Ecto neural progenitor cell (in vitro differentiated cells): ENCODE results near the gene FCHSD2.
"Not testable (repeated sequence)": the region's sequence is repeated elsewhere in the genome, so short reads cannot be mapped to it uniquely, and the experiment has no call there.

Experiments
- DNase-seq: peaks from one replicate; pipeline ENCODE4 v3.0.0-alpha.2; 2018; ENCODE audit warnings: low spot score

FCHSD2 gene

DNA sequence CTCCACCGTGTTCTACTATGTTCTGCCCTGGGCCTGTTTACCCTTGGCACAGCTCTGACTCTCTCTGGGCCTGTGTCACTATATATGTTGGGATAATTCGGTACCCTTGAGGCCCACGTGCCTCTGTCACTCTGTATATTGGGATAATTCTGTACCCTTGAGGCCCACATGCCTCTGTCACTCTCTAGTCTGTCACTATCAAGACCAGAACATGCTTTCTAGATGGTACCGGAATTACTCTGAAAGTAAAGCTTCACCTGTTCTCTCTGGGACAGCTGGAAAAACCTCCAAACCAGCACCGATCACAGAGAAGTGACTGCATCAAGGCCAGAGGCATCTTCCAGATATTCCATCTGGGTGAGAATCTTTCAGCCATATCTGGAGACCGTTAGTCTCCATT lies 9.3 kb upstream of the FCHSD2 start:
- no peak for DNase-seq

DNA sequence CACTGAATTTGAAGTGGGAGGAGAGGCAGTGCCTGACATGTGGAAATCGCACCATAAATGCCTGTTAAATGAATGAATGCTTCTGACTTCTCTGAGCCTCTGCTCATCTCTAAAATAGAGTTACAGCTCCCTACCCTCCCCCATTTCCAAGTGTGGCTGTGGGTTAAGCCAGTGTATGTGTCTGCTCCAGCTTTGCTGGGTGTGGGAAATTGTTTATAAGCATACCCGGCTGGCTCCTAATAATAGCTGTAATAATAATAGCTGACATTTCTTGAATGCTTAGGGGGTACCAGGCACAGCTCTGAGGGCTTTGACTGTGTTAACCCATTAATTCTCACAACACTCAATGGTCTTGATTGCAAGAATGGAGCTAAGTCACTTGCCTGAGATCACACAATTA lies 7.0 kb upstream of the FCHSD2 start:
- DNase-seq = no peak

DNA sequence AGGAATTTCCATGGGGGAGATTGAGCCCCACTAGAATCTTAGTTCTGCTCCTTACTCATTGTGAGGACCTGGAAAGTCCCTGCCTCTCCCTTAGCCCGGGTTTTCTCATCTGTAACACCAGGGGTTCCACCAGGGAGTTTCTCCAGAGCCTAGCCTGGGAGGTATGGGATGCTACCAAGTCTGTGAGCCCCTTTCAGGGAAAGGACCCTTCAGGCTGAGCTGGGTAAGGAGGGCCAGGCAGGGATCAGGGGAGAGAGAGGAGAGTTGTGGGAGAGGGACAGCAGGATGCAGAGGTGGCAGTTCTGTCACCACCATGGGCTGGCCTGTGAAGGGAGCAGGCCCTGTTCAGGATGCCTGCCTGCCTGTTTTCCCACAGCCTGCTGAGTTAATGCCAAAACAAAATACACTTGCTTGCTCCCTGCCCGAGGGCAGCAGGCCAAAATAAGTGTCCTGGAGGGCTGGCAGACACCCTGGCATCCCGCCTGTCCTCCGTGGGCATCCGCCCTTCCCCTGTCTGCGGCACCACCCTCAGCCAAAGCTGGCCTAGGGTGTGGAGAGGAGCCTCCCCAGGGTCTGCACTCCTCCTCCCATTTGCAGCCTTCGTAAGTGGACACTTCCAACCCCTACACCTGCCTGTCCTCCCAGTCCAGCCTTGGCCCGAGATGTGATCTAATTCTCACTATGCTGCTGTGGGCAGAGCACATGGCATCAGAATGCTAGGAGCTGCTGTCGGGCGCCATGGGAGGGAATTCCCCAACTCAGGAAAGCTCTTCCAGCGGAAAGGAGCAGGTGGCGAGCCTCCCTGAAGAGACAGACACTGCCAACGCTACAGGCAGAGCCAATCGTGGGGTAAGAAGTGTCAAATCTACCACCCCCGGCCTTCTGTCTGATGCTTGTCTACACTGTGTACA lies 5.9 kb upstream of the FCHSD2 start:
- DNase-seq = no peak

DNA sequence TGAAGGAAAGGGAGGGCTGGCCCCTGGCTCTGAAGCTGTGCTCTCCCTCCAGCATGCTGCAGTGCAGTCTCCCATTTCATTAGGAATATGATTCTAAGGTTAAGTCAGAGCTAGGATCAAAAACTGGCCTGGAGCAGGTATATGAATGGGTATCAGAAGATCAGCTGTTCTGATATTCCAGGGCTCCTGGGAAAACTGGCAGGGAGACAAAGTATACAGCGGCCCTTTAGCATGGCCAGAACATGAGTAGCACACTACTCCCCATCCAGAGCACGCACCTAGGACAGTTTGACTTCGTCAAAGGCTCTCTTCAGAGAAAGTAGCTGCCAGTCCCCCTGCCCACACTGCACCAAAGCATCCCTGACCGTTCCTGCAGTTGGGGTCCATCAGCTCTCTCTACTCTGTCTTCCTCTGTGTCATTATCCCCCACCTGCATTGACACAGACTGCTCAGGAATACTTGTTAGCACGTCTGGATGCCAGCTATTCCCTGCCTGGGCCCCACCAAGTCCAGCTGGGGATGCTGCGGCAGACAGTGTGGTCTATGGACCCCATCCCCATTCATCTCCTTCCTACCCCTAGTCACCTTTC lies 4.0 kb upstream of the FCHSD2 start:
- DNase-seq = no peak

DNA sequence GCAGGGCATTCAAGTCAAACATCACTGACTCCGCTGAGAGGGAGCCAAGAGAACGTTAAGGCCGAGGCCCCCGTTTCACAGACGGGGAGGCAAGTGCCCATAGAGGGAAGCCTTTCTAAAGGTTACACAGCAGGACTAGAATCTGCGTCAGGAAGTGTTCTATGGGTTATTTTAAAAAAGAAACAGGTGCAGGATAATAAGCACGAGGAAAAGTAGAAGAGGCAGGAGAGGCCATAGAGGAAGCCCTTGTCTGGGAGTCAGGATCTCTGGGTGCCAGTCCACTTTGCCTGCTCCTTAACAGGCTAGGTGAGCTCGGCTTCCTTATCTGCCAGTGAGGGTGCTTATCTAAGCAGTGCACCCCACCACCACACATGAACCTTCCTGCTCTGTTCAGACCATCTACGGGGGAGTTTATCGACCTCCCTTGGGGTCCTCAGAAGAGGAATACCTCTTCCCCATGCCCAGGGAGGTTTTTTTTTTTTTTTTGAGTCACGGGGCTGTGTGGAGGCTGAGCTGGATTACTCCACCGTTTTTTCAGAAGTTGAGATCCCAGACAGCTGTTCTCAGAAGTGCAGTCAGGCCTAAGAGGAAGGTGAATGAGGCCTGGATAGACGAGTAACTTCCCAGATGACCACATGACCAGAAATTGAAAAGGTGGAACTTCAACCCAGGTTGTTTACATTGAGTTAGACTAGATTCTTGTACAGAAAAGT lies 1.2 kb upstream of the FCHSD2 start:
- no peak for DNase-seq

DNA sequence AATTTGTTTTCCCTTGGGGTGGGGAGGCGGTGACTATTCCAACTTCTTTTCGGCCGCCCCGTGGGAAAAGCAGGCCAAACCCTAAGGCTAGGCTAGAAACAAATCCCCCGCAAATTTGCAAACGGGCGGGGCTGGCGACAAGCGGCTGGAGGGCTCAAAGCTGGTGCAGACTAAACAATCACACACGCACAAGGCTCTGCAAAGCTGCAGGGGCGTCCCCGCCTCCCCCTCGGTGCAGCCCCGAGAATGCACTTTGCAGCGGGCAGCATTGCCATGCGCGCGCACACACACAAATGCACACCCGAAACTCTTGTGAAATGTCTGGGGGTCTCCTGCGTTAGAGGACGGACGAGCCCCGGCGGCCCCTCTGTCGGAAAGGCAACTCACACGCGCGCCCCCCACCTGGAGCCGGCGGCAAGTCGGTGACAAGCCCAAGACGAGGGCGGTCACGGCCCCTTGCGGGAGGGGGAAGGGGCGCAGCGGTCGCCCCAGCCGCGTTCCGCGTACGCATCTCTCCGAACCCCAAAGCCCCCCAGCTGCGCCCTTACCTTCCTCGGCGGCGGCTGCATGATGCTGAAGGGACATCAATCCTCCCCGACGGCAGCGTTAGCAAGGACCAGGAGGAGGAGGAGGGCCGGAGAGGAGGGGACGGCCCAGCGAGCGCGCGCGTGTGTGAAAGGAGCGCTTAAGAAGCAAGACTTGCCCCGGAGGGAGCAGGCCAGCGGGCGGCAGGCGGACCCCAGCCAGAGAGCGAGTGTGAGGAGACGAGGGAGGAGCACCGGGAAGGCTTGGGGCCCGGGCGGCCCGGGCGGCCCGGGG lies 600 bp downstream of the FCHSD2 start:
- peak; percentile 87 for DNase-seq

DNA sequence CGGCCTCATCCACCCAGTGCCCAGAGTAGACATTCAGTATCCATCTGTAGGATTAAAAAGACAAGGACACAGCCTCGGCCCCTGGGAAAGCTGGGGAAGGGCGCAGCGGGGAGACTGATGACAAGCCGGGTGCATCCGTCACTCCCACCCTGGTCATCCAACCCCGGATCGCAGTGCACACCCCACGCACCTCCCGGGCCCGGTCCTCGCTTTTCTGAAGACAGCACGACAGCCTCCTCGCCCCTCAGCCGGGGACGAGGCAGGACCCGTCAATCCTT lies 1.1 kb downstream of the FCHSD2 start:
- DNase-seq = no peak

DNA sequence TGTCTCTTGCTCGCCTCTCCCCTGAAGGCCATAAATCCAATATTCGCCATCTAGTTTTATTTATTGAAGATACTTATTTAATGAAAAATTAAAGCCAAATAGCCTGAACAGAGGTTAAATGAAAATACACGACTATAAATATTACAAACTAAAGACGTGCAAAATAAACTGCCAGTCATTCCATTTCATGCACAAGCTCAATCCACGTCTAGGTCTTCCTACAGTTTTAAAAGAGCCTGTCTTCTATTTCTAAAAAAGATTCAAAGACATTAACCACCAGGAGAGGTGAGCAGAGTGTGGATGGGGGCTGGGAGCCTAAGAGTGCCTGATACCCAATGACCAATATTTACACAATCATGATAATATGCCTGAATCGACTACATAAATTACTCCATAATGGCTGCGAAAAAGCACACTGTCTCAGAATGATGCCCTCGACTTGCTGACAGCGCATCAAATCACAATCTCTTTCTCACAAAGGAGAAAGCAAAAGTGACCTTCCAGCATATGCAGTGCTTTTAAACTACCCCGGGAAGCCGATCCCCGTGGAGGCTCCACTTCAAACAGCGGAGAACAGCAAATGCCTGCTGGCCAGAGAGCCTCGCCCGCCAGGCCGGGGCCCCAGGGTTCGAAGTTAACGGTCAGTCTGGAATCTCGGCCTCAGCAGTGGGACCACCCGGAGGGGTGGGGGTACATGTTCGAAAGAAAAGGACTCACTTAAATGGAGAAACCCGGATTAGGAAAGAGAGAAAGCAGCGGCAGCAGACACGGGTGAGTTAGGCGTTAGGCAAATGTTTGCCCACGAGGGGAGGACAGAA lies 1.7 kb downstream of the FCHSD2 start:
- peak; percentile 74 for DNase-seq

DNA sequence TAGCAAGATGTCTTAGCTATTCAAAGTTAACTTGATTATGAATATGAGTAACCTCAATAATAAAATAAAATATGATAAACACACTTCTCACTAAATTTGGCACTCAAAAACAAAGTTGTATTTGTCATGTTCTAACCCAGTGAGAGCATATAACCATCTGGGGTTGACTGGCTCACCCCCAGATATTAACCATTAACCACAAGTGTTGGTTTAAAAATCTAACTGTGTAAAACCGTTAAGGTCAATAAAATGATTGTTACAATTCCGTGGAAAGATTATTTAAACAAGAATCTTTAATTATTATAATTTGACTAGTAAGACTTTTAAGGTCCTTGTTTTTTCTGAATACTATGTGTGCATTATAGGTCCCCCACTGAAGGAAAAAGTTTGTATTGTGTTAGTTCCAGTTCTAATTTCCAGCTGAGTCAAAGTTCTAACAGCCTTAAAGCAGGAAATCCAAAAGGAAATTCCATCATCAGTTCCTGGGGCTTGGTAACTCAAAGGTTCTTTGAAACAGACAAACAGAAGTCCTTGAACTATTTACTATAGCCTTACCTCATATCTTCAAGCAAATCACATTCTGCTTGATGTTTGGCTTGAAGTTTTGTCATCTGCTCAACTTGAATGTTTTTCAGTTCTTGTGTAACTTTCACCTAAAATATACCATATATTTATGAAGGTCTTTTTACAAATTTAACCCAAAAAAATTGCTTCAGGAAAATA lies 2.5 kb downstream of the FCHSD2 start:
- DNase-seq = no peak

DNA sequence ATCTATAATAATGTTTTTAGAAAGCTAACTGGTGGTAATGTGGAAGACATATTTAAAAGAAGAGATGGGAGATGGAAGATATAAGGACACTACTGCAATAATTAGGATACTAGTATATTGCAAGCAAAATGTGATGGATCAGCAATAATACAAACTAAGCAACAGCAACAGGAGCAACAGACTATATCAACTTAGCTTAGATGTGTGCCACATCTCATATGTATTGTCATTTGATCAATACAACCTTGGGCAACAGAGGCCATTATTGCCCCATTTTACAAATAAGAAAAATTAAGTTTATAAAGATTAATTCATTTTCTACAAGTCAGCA lies 4.2 kb downstream of the FCHSD2 start:
- DNase-seq = no peak

DNA sequence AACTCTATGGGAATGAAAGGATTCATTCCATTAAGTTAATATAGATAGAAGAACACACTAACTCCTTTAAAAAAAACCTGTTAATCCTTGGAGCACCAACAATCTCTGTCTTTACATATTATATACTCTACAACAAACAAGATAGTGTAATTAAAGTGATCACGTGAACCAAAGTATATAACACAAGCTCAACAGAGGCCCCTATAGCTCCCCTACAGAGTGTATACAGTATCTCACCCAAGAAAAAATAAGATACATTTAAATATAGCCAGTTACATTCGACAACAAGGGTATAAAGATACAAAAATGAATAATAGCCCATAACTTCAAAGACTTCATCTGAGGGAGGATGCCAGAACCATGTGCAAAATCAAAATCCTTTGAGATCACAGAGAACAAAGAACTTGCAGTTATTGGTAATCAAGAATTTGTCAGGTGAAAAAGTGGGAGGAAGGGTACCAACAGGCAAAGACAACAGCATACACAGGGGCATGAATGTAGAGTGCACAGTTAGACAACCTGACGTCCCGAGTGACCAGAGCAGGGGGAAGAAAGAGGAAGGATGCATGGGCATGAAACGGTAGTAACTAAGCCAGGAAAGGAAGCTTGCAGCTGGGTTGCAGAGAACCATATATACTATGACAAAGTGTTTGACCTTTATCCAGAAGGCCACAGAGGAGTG lies 4.7 kb downstream of the FCHSD2 start:
- no peak for DNase-seq

DNA sequence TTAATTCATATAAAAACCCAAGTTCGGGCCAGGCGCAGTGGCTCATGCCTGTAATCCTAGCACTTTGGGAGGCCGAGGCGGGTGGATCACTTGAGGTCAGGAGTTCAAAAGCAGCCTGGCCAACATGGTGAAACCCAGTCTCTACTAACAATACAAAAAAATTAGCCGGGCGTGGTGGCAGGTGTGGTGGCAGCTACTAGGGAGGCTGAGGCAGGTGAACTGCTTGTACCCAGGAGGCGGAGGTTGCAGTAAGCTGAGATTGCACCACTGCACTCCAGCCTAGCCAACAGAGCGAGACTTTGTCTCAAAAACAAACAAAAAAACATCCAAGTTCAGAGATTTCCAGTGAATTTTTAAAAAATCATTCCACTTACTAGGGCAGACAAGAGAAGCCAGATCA lies 5.4 kb downstream of the FCHSD2 start:
- DNase-seq = not testable (repeated sequence)

DNA sequence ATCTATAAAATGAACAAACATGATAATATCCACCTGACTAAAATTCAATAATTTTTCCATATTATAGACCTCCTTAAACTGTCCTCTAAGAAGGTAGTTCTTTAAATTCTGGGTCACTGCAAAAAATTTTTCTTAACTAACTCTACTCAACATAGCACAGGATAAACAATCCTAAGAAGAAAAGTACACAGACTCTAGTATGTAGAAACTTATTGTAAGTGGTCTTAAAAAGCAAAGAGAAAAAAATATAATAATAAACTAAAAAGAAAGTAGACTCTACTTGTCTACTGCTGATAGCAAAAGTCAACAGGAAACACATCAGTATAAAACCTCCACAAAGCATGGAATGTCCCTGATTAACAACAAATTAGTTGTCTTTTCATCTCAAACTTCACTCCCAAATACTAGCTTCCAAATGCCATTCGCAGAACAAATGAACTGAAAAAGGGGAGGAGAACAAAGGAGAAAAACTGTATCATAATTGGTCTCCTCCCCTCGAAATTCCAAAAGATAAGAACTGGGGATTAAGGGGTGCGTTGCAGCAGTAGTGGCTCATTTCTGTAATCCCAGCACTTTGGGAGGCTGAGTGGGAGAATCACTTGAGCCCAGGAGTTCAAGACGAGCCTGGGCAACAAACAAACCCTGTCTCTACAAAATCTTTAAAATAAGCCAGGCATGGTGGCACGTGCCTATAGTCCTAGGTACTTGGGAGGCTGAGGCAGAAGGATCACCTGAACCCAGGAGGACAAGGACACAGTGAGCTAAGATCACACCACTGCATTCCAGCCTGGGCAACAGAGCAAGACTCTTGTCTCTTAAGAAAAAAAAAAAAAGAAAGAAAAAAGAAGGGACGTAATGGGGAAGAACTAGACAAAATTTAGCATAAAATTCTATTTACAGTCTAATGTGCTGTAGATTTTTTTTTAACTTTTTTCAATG lies 6.5 kb downstream of the FCHSD2 start:
- DNase-seq = no peak

DNA sequence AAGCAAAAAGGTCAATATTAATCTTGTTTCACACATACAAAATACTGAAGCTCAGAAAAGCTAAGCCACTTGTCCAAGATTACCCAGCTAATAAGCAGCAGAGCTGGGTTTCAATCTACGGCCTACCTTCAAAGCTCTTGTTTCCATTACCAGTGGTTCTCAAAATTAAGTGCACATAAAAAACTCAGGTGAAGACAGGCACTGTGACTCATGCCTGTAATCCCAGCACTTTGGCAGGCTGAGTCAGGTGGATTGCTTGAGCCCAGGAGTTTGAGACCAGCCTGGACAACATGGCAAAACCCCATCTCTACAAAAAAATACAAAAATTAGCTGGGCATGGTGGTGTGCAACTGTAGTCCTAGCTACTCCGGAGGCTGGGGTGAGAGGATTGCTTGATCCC lies 9.8 kb downstream of the FCHSD2 start:
- DNase-seq = not testable (repeated sequence)

DNA sequence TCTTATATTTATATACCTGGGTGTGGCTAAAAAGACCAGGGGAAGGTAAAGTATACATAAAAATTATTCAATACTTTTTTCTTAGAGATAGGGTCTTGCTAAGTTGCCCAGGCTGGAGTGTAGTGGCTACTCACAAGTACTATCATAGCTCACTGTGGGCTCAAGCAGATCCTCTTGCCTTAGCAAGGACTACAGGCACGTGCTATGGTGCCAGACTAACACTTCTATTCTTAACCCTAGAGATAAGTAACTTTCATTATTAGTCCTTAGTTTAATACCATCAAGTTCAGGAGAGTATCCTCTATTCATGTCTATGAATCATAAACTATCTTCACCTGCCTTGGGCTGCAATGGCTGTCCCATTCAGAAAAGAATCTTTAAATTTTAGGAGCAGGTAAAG lies 11.9 kb downstream of the FCHSD2 start:
- no peak for DNase-seq

DNA sequence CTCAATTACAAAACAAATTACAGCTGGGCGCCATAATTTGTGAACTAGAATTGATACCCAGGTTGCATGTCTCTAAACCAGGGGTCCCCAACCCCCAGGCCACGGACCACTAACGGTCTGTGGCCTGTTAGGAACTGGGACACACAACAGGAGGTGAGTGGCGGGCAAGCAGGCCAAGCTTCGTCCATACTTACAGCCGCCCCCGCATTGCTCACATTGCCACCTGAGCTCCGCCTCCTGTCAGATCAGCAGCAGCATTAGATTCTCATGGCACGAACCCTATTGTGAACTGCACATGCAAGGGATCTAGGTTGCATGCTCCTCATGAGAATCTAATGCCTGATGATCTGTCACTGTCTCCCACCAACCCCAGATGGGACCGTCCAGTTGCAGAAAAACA lies 12.9 kb downstream of the FCHSD2 start:
- no peak for DNase-seq

DNA sequence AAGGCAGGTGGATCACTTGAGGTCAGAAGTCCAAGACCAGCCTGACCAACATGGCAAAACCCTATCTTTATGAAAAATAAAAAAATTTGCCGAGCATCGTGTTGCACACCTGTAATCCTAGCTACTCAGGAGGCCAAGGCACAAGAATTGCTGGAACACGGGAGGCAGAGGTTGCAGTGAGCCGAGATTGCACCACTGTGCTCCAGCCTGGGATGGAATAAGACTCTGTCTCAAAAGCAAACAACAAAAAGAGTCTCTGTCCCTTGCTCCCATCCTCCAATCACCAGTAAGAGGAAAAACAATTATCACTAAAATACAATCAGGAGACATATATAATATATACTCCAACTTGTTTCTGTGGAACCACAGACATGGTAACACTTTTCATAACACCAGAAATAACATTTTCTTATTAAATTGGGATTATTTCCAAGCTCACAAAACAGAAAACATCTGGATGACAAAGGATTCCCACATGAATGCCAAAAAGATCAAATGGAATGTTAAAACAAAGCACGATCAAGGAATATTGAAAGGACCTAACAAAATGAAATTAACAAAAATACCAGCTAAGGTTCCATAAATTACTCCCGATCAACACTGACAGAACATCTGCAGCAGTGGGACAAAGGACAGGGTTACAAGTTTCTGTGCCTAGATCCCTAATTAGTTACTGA lies 15.2 kb downstream of the FCHSD2 start:
- no peak for DNase-seq

DNA sequence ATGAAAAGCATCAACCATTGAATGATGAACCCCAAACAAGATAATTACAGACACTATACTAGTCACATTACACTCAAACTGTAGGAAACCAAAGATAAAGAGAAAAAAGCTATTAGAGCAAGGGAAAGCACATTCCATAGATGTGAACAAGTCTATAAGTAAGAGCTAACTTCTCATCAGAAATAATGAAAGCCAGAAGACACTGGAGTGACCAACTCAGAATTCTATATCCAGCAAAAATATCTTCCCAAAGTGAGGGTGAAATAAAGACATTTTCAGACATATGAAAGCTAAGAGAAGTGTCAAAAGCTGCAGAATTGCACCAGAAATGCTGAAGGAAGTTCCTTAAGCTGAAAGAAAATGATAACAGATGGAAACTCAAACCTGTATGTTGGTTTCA lies 17.3 kb downstream of the FCHSD2 start:
- no peak for DNase-seq

DNA sequence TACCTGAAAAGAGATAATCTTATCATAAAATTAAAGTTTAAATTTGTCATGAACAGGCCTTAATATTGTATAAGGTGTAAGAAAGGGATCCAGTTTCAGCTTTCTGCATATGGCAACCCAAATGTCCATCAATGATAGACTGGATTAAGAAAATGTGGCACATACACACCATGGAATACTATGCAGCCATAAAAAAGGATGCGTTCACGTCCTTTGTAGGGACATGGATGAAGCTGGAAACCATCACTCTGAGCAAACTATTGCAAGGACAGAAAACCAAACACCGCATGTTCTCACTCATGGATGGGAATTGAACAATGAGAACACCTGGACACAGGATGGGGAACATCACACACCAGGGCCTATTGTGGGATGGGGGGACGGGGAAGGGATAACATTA lies 18.2 kb downstream of the FCHSD2 start:
- DNase-seq = not testable (repeated sequence)
